Measurements from ENCODE around the gene OPALIN.
"Not testable (repeated sequence)": the region's sequence is repeated elsewhere in the genome, so short reads cannot be mapped to it uniquely, and the experiment has no call there.

Gene OPALIN

DNA sequence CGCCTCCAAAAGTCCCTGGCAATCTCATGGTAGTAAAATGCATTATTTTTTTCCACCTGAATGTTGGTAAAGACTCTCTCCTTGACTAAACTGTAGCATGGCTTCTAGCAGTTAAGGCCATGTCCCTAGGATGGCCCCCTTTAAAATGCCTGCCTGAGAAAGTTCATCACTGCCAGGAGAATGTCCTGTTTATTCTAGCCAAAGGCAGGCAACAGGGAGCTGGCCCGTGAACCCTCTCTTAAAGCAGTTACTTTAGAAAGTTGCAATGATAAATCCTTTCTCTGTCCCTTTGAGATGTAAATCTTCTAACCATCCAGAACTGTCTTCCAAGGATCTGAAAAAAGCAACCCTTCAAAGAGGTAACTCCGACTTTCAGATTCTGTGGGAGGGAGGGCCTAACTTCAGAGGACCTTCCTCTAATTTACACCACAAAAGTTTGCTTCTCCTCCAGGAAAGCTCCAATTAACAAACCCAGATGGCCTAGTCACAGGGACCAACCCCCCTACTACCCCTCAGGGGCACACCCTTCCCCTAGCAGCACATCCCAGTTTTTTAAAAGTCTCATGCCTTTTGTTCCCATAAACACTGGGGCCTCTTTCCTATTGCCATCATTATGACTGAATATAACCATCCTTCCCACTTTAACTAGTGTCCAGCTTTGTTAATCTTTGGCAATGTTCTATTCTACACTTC lies 49.0 kb downstream of the OPALIN start:
- no peaks in the 10 kb centered on the region for H3K79me2 ChIP-seq (ENCODE audit: insufficient read depth, low read length)
- no peaks in the 10 kb centered on the region for H3F3A ChIP-seq (ENCODE audit: low read depth)
- H3K4me1 ChIP-seq (ENCODE audit: insufficient read depth, low read length, poor library complexity, severe bottlenecking), result peaks cover 4% of the 10 kb centered on the region
- no peaks in the 10 kb centered on the region for H3K9me2 ChIP-seq (replicated peaks; ENCODE audit: low read depth, low read length)
- H3K27me3 ChIP-seq (ENCODE audit: insufficient read depth, low read length, poor library complexity, severe bottlenecking), result no peaks in the 10 kb centered on the region
- no peak overlapping the region for H3K4me3 ChIP-seq (ENCODE audit: low read length, poor library complexity, severe bottlenecking)
- TF ChIP-seq CTCF (conservative IDR thresholded peaks at IDR 0.05; ENCODE audit: low read length) (no peak), EZH2phosphoT487 (IDR thresholded peaks at IDR 0.05; ENCODE audit: borderline replicate concordance) (no peak)
- H2AFZ ChIP-seq (ENCODE audit: low read length), result no peak overlapping the region
- H3K9me3 ChIP-seq (ENCODE audit: insufficient read depth, low read depth, low read length), result no peaks in the 10 kb centered on the region
- H4K20me1 ChIP-seq (ENCODE audit: insufficient read depth, low read length, poor library complexity, severe bottlenecking), result no peaks in the 10 kb centered on the region
- H3K36me3 ChIP-seq (ENCODE audit: insufficient read depth, low read length), result no peaks in the 10 kb centered on the region
- no peak overlapping the region for H3K9ac ChIP-seq (ENCODE audit: low read depth, low read length, poor library complexity, severe bottlenecking)
- H3K4me2 ChIP-seq (ENCODE audit: low read depth, low read length, poor library complexity, severe bottlenecking), result no peak overlapping the region

DNA sequence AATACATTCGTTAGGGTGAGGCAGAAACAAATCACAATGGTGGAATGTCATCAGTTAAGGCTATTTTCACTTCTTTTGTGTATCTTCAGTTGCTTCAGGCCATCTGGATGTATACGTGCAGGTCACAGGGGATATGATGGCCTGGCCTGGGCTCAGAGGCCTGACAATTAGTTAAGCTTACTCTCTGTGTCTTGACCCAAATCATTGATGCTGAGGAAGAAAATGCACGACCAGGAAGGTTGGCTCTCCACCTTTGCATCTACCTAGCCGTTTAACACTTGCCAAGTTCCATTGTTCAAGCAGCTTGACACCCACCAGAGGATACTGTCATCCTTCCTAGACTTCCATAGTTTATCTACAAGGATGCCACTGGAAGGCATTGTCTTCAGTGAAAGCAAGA lies 49.9 kb downstream of the OPALIN start:
- H3K9me2 ChIP-seq (replicated peaks; ENCODE audit: low read depth, low read length); H3K4me2 ChIP-seq (ENCODE audit: low read depth, low read length, poor library complexity, severe bottlenecking); H3K79me2 ChIP-seq (ENCODE audit: insufficient read depth, low read length); H3F3A ChIP-seq (ENCODE audit: low read depth); H3K9me3 ChIP-seq (ENCODE audit: insufficient read depth, low read depth, low read length); H3K27me3 ChIP-seq (ENCODE audit: insufficient read depth, low read length, poor library complexity, severe bottlenecking); H3K36me3 ChIP-seq (ENCODE audit: insufficient read depth, low read length); H4K20me1 ChIP-seq (ENCODE audit: insufficient read depth, low read length, poor library complexity, severe bottlenecking); H3K4me3 ChIP-seq (ENCODE audit: low read length, poor library complexity, severe bottlenecking); H3K9ac ChIP-seq (ENCODE audit: low read depth, low read length, poor library complexity, severe bottlenecking); H2AFZ ChIP-seq (ENCODE audit: low read length); H3K4me1 ChIP-seq (ENCODE audit: insufficient read depth, low read length, poor library complexity, severe bottlenecking): not testable (repeated sequence)

GRCh38 chr10:96306516-96306915 lies 52.3 kb downstream of the OPALIN start:
- Histone ChIP-seq H3K4me1 (ENCODE audit: insufficient read depth, low read length, poor library complexity, severe bottlenecking) (peaks cover 4% of the 10 kb centered on the region), H3K9me2 (replicated peaks; ENCODE audit: low read depth, low read length) (no peaks in the 10 kb centered on the region), H3K27me3 (ENCODE audit: insufficient read depth, low read length, poor library complexity, severe bottlenecking) (no peaks in the 10 kb centered on the region), H3K9me3 (ENCODE audit: insufficient read depth, low read depth, low read length) (no peaks in the 10 kb centered on the region), H2AFZ (ENCODE audit: low read length) (no peak overlapping the region), H3K4me3 (ENCODE audit: low read length, poor library complexity, severe bottlenecking) (no peak overlapping the region), H3K4me2 (ENCODE audit: low read depth, low read length, poor library complexity, severe bottlenecking) (no peak overlapping the region), H3K9ac (ENCODE audit: low read depth, low read length, poor library complexity, severe bottlenecking) (no peak overlapping the region), H3K36me3 (ENCODE audit: insufficient read depth, low read length) (no peaks in the 10 kb centered on the region), H3F3A (ENCODE audit: low read depth) (no peaks in the 10 kb centered on the region), H3K79me2 (ENCODE audit: insufficient read depth, low read length) (no peaks in the 10 kb centered on the region), H4K20me1 (ENCODE audit: insufficient read depth, low read length, poor library complexity, severe bottlenecking) (no peaks in the 10 kb centered on the region)
- TF ChIP-seq CTCF (conservative IDR thresholded peaks at IDR 0.05; ENCODE audit: low read length) (no peak), EZH2phosphoT487 (IDR thresholded peaks at IDR 0.05; ENCODE audit: borderline replicate concordance) (no peak)

GRCh38 chr10:96305019-96305418 lies 53.8 kb downstream of the OPALIN start:
- Histone ChIP-seq H3K4me2 (ENCODE audit: low read depth, low read length, poor library complexity, severe bottlenecking) (no peak overlapping the region), H3K9ac (ENCODE audit: low read depth, low read length, poor library complexity, severe bottlenecking) (no peak overlapping the region), H3K4me3 (ENCODE audit: low read length, poor library complexity, severe bottlenecking) (no peak overlapping the region), H3K79me2 (ENCODE audit: insufficient read depth, low read length) (no peaks in the 10 kb centered on the region), H3K9me2 (replicated peaks; ENCODE audit: low read depth, low read length) (no peaks in the 10 kb centered on the region), H3K27me3 (ENCODE audit: insufficient read depth, low read length, poor library complexity, severe bottlenecking) (no peaks in the 10 kb centered on the region), H4K20me1 (ENCODE audit: insufficient read depth, low read length, poor library complexity, severe bottlenecking) (no peaks in the 10 kb centered on the region), H3K36me3 (ENCODE audit: insufficient read depth, low read length) (no peaks in the 10 kb centered on the region), H2AFZ (ENCODE audit: low read length) (no peak overlapping the region), H3K9me3 (ENCODE audit: insufficient read depth, low read depth, low read length) (no peaks in the 10 kb centered on the region), H3K4me1 (ENCODE audit: insufficient read depth, low read length, poor library complexity, severe bottlenecking) (peaks cover 4% of the 10 kb centered on the region), H3F3A (ENCODE audit: low read depth) (no peaks in the 10 kb centered on the region)
- TF ChIP-seq CTCF (conservative IDR thresholded peaks at IDR 0.05; ENCODE audit: low read length), result no peak
- no peak for TF ChIP-seq EZH2phosphoT487 (IDR thresholded peaks at IDR 0.05; ENCODE audit: borderline replicate concordance)
